HepG2 (cell line): ENCODE results near the gene DLEC1. TPM values are rescaled to one million over a fixed set of nuclear protein-coding genes. Genes with fewer than 3 reads are reported as not detected.
A peak's percentile ranks its signal among the peaks of the same experiment; 100 is the strongest.

Source experiments
- AGO2 ChIP-seq: fragments of 200-400 bp; formaldehyde crosslinking; optimal IDR thresholded peaks from 2 replicates; pipeline ENCODE3; 2017; ENCODE audit warnings: mild to moderate bottlenecking, low read depth, low read length, moderate library complexity
- BRCA1 ChIP-seq: sonication (generic); formaldehyde crosslinking; IDR thresholded peaks from 2 replicates; pipeline ENCODE4 v1.4.0; 2020; ENCODE audit warnings: missing genetic modification reagents
- E2F5 ChIP-seq: sonication (generic); formaldehyde crosslinking; conservative IDR thresholded peaks from 2 replicates; pipeline ENCODE4 v1.4.0; 2020; ENCODE audit warnings: missing genetic modification reagents
- ERF ChIP-seq: IDR thresholded peaks from 2 replicates; pipeline ENCODE4 v1.6.1; 2018; ENCODE audit warnings: missing biosample characterization, missing genetic modification reagents
- FOXA1 ChIP-seq, 2 experiments: fragments of 450-650 bp in 1 of 2; sonication (generic) in 1 of 2; formaldehyde crosslinking in 1 of 2; IDR thresholded peaks; 2 replicates each; pipeline versions ENCODE4 v1.4.0 to v1.6.1; 2016 to 2020; ENCODE audit warnings: missing genetic modification reagents in 1 of 2
- FOXK1 ChIP-seq: sonication (generic); formaldehyde crosslinking; IDR thresholded peaks from 2 replicates; pipeline ENCODE4 v1.4.0; 2020; ENCODE audit warnings: low read depth, missing genetic modification reagents, borderline replicate concordance
- GABPA ChIP-seq, 2 experiments: IDR thresholded peaks; 2 replicates each; pipeline ENCODE4 v1.6.1; 2011 to 2016; ENCODE audit warnings: low read depth in 2 of 2, low read length in 1 of 2, missing biosample characterization in 1 of 2, missing genetic modification characterization in 1 of 2
- KLF13 ChIP-seq: sonication (generic); formaldehyde crosslinking; IDR thresholded peaks from 2 replicates; pipeline ENCODE4 v1.4.0; 2020; ENCODE audit warnings: mild to moderate bottlenecking, missing genetic modification reagents
- KLF16 ChIP-seq, 2 experiments: sonication (generic) in 1 of 2; formaldehyde crosslinking in 1 of 2; IDR thresholded peaks; 2 replicates each; pipeline versions ENCODE4 v1.6.1 to v1.8.0; 2016 to 2023; ENCODE audit warnings: missing genetic modification reagents in 2 of 2, missing compliant biosample characterization in 1 of 2
- MAZ ChIP-seq, 2 experiments: sonication (generic) in 1 of 2; formaldehyde crosslinking in 1 of 2; IDR thresholded peaks; 2 replicates each; pipeline versions ENCODE4 v1.5.0 to v1.6.1; 2012 to 2020; ENCODE audit warnings: low read depth in 2 of 2, mild to moderate bottlenecking in 2 of 2, borderline replicate concordance in 1 of 2, improper control_type of control experiment in 1 of 2, low read length in 1 of 2, missing genetic modification reagents in 1 of 2, moderate library complexity in 1 of 2
- POLR2A ChIP-seq, 2 experiments: IDR thresholded peaks; 2 replicates each; pipeline ENCODE4 v1.6.1; 2011; ENCODE audit warnings: low read depth in 2 of 2, low read length in 2 of 2, mild to moderate bottlenecking in 1 of 2, moderate library complexity in 1 of 2; ENCODE audit not compliant: insufficient read depth in 1 of 2
- RARG ChIP-seq: sonication (generic); formaldehyde crosslinking; IDR thresholded peaks from 2 replicates; pipeline ENCODE4 v1.4.0; 2020; ENCODE audit warnings: low read depth, mild to moderate bottlenecking, missing genetic modification reagents
- RBFOX2 ChIP-seq: fragments of 200-400 bp; formaldehyde crosslinking; IDR thresholded peaks from 2 replicates; pipeline ENCODE4 v1.6.1; 2017; ENCODE audit warnings: low read depth, mild to moderate bottlenecking, low read length
- TBL1XR1 ChIP-seq: fragments of 150-350 bp; IDR thresholded peaks from 2 replicates; pipeline ENCODE4 v1.6.1; 2014; ENCODE audit warnings: borderline replicate concordance, low read length; ENCODE audit not compliant: partially characterized antibody
- ZFX ChIP-seq: sonication (generic); formaldehyde crosslinking; IDR thresholded peaks from 2 replicates; pipeline ENCODE4 v1.4.0; 2020; ENCODE audit warnings: mild to moderate bottlenecking, low read depth, missing genetic modification reagents, moderate library complexity
- ZNF121 ChIP-seq: sonication (generic); formaldehyde crosslinking; IDR thresholded peaks from 2 replicates; pipeline ENCODE4 v1.5.0; 2020; ENCODE audit warnings: mild to moderate bottlenecking, missing genetic modification reagents
- ZNF235 ChIP-seq: sonication (generic); formaldehyde crosslinking; IDR thresholded peaks from 2 replicates; pipeline ENCODE4 v1.8.1; 2023; ENCODE audit warnings: mild to moderate bottlenecking, missing genetic modification reagents, borderline replicate concordance
- ZNF382 ChIP-seq: sonication (generic); formaldehyde crosslinking; IDR thresholded peaks from 2 replicates; pipeline ENCODE4 v1.5.0; 2020; ENCODE audit warnings: missing genetic modification reagents, mild to moderate bottlenecking, borderline replicate concordance
- ZNF580 ChIP-seq: IDR thresholded peaks from 2 replicates; pipeline ENCODE4 v1.6.1; 2016; ENCODE audit warnings: low read depth, borderline replicate concordance
- ZNF784 ChIP-seq: sonication (generic); formaldehyde crosslinking; IDR thresholded peaks from 2 replicates; pipeline ENCODE4 v1.5.1; 2020; ENCODE audit warnings: missing genetic modification reagents, mild to moderate bottlenecking, borderline replicate concordance
- polyA plus RNA-seq, 8 experiments: library from polyadenylated mRNA; depleted of rRNA in 3 of 8; stranded (reverse) in 7 of 8; unstranded in 1 of 8; fragments of >200 nt; fragmentation: Illumina TruSeq in 4 of 8; extraction: Trizol in 4 of 8; gene quantifications; 2 replicates each; pipeline versions ENCODE4 v1.2.1 to v1.2.3, GENCODE V29; 2011 to 2016; ENCODE audit warnings: low read depth in 4 of 8, missing spikeins in 1 of 8, mixed read lengths in 1 of 8; ENCODE audit not compliant: insufficient read depth in 1 of 8
- total RNA-seq, 5 experiments: library from RNA; depleted of rRNA; stranded (reverse); fragments of >200 nt; fragmentation: Illumina TruSeq; extraction: Trizol; gene quantifications; 2 replicates each; pipeline ENCODE4 v1.2.3, GENCODE V29; 2016; ENCODE audit warnings: low read depth in 1 of 5
- TF ChIP-seq, protein P1 (sequence below): sonication (generic); formaldehyde crosslinking; IDR thresholded peaks from 2 replicates; pipeline ENCODE4 v1.4.0; 2020; ENCODE audit warnings: missing genetic modification reagents

The DLEC1 gene
- total and polyA plus RNA-seq, 2 of the 13 experiments (the other 11 are each of a cell fraction or from before 2014, with no cell fraction given), result 0.09 TPM; not detected in 1

DNA sequence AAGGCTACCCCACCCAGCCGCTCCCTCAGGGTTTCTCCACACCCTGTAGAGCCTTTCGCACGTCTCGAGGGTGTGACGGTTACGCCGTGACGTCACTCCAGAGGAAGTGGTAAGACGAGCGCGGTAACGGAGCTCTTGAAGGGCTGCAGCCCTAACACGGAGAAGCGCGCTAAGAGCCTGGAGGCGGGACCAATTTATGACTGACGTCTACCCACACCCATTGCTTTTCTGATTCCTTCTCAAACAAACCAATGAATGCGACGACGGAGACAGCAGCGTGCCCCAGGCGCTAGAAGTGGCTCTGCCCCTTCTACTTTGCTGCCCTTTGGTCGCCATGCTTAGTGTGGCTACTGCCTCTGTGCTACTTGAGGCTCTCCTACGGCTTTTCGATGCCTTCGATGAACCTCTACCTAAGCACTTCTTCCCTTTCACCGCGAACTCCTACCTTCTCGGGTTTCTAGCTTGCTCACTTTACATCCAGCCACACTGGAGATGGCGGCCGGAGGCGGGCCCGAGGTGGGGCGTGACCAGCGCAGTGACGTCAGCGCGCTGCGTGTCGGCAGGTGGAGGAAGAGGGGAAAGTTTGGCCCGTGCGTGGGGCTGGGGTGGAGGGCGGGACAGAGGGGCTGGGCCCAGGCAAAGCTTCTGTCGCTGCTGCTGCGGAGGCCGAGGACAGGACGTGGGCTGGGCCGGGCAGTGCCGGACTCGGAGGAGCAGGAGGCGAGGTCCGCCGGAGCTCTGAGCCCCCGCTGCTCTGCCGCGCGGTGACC is 126.1 kb downstream of the DLEC1 start, which contains the start of gene OXSR1 (continued):
- TF ChIP-seq, protein P1, sequence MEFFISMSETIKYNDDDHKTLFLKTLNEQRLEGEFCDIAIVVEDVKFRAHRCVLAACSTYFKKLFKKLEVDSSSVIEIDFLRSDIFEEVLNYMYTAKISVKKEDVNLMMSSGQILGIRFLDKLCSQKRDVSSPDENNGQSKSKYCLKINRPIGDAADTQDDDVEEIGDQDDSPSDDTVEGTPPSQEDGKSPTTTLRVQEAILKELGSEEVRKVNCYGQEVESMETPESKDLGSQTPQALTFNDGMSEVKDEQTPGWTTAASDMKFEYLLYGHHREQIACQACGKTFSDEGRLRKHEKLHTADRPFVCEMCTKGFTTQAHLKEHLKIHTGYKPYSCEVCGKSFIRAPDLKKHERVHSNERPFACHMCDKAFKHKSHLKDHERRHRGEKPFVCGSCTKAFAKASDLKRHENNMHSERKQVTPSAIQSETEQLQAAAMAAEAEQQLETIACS, result 0 out of 2 replicates have a peak, but pooled peaks have one; percentile 12
- no peak for TF ChIP-seq FOXA1 (IDR thresholded peaks at IDR 0.05)
- TF ChIP-seq FOXA1 (CRISPR knock-in tag; IDR thresholded peaks at IDR 0.05), result no peak
- TF ChIP-seq ZNF580, result peak; percentile 44; the same call in 1 of the 2 replicates
- TF ChIP-seq ZNF121 (CRISPR knock-in tag), result peak; percentile 87
- no peak; the same call in 1 of the 2 replicates for TF ChIP-seq E2F5 (CRISPR knock-in tag)
- TF ChIP-seq AGO2, result peak; percentile 58
- TF ChIP-seq ZFX (CRISPR knock-in tag), result peak; percentile 88
- TF ChIP-seq ERF (CRISPR knock-in tag), result peak; percentile 44
- TF ChIP-seq MAZ (IDR thresholded peaks at IDR 0.05; ENCODE audit: borderline replicate concordance, low read depth, low read length), result peak; percentile 57; the same call in 1 of the 2 replicates
- 0 out of 2 replicates have a peak, but pooled peaks have one; percentile 78 for TF ChIP-seq MAZ (CRISPR knock-in tag; IDR thresholded peaks at IDR 0.05; ENCODE audit: low read depth)
- TF ChIP-seq FOXK1 (CRISPR knock-in tag), result peak; percentile 19; the same call in 1 of the 2 replicates
- TF ChIP-seq ZNF382 (CRISPR knock-in tag), result no peak
- TF ChIP-seq ZNF235, result peak; percentile 36; the same call in 1 of the 2 replicates
- no peak for TF ChIP-seq RARG (CRISPR knock-in tag)
- TF ChIP-seq TBL1XR1, result no peak
- TF ChIP-seq BRCA1 (CRISPR knock-in tag), result 0 out of 2 replicates have a peak, but pooled peaks have one; percentile 45
- TF ChIP-seq KLF16 (CRISPR knock-in tag; IDR thresholded peaks at IDR 0.05), result peak in 1 of 2 experiments; percentile 40; a peak in 1 of 4 replicates
- TF ChIP-seq POLR2A (IDR thresholded peaks at IDR 0.05; ENCODE audit: insufficient read depth in 1 of 2, low read depth in 2 of 2, low read length in 2 of 2), result peak; percentile 82 to 89
- peak; percentile 90 for TF ChIP-seq RBFOX2
- TF ChIP-seq GABPA (IDR thresholded peaks at IDR 0.05; ENCODE audit: low read depth, low read length), result peak; percentile 64
- peak; percentile 93 for TF ChIP-seq GABPA (CRISPR knock-in tag; IDR thresholded peaks at IDR 0.05; ENCODE audit: low read depth)
- TF ChIP-seq ZNF784, result peak; percentile 68; the same call in 1 of the 2 replicates
- 0 out of 2 replicates have a peak, but pooled peaks have one; percentile 72 for TF ChIP-seq KLF13 (CRISPR knock-in tag)
